ENCODE data around the gene GAA.
A peak's percentile ranks its signal among the peaks of the same experiment; 100 is the strongest.

The GAA gene

GRCh38 chr17:80097844-80098691, 3.3 kb upstream of the GAA start:
- Histone ChIP-seq H3K9ac (ENCODE audit: insufficient read length) (no peak overlapping the region), H3K9me3 (ENCODE audit: low read depth, low read length) (no peaks in the 10 kb centered on the region), H3K4me3 (no peak overlapping the region), H3K27ac (no peak overlapping the region), H3K36me3 (ENCODE audit: insufficient read depth, low read length) (no peaks in the 10 kb centered on the region)
- TF ChIP-seq FOXP2 (optimal IDR thresholded peaks at IDR 0.05; ENCODE audit: control extremely low read depth, extremely low read length, insufficient read depth) (no peak), EZH2 (IDR thresholded peaks at IDR 0.05) (no peak), POLR2AphosphoS5 (IDR thresholded peaks at IDR 0.05; ENCODE audit: borderline replicate concordance, low read depth, low read length) (no peak)
- DNase-seq (ENCODE audit: low read depth, low spot score): no peak

GRCh38 chr17:80099291-80100034, 1.9 kb upstream of the GAA start:
- Histone ChIP-seq H3K9me3 (ENCODE audit: low read depth, low read length) (no peaks in the 10 kb centered on the region), H3K27ac (no peak overlapping the region), H3K4me3 (no peak overlapping the region), H3K36me3 (ENCODE audit: insufficient read depth, low read length) (no peaks in the 10 kb centered on the region), H3K9ac (ENCODE audit: insufficient read length) (no peak overlapping the region)
- no peak for TF ChIP-seq FOXP2 (optimal IDR thresholded peaks at IDR 0.05; ENCODE audit: control extremely low read depth, extremely low read length, insufficient read depth)
- TF ChIP-seq POLR2AphosphoS5 (IDR thresholded peaks at IDR 0.05; ENCODE audit: borderline replicate concordance, low read depth, low read length): no peak
- TF ChIP-seq EZH2 (IDR thresholded peaks at IDR 0.05): no peak
- DNase-seq (ENCODE audit: low read depth, low spot score): no peak

GRCh38 chr17:80100035-80100323, 1.4 kb upstream of the GAA start:
- no peak overlapping the region for H3K9ac ChIP-seq (ENCODE audit: insufficient read length)
- H3K9me3 ChIP-seq (ENCODE audit: low read depth, low read length): no peaks in the 10 kb centered on the region
- no peaks in the 10 kb centered on the region for H3K36me3 ChIP-seq (ENCODE audit: insufficient read depth, low read length)
- H3K27ac ChIP-seq: no peak overlapping the region
- TF ChIP-seq FOXP2 (optimal IDR thresholded peaks at IDR 0.05; ENCODE audit: control extremely low read depth, extremely low read length, insufficient read depth): no peak
- TF ChIP-seq EZH2 (IDR thresholded peaks at IDR 0.05): no peak
- no peak for TF ChIP-seq POLR2AphosphoS5 (IDR thresholded peaks at IDR 0.05; ENCODE audit: borderline replicate concordance, low read depth, low read length)
- H3K4me3 ChIP-seq: no peak overlapping the region
- no peak for DNase-seq (ENCODE audit: low read depth, low spot score)

- H3K27ac ChIP-seq: no peak overlapping the region
- peak overlapping the region; percentile 89 for H3K9ac ChIP-seq (ENCODE audit: insufficient read length)
- DNase-seq (ENCODE audit: low read depth, low spot score): no peak
- no peaks in the 10 kb centered on the region for H3K36me3 ChIP-seq (ENCODE audit: insufficient read depth, low read length)
- TF ChIP-seq POLR2AphosphoS5 (IDR thresholded peaks at IDR 0.05; ENCODE audit: borderline replicate concordance, low read depth, low read length) (no peak), EZH2 (IDR thresholded peaks at IDR 0.05) (no peak), FOXP2 (optimal IDR thresholded peaks at IDR 0.05; ENCODE audit: control extremely low read depth, extremely low read length, insufficient read depth) (no peak)
- peak overlapping the region; percentile 97 for H3K4me3 ChIP-seq
- H3K9me3 ChIP-seq (ENCODE audit: low read depth, low read length): no peaks in the 10 kb centered on the region
These were observed 724 bp downstream of the GAA start for GRCh38 chr17:80101946-80102663.

GRCh38 chr17:80102664-80103448, 1.5 kb downstream of the GAA start:
- H3K36me3 ChIP-seq (ENCODE audit: insufficient read depth, low read length): no peaks in the 10 kb centered on the region
- no peak overlapping the region for H3K27ac ChIP-seq
- no peak for TF ChIP-seq EZH2 (IDR thresholded peaks at IDR 0.05)
- no peaks in the 10 kb centered on the region for H3K9me3 ChIP-seq (ENCODE audit: low read depth, low read length)
- DNase-seq (ENCODE audit: low read depth, low spot score): no peak
- peak overlapping the region; percentile 97; the same call in 1 of the 2 replicates for H3K4me3 ChIP-seq
- no peak overlapping the region for H3K9ac ChIP-seq (ENCODE audit: insufficient read length)

GRCh38 chr17:80103449-80104085, 2.2 kb downstream of the GAA start:
- Histone ChIP-seq H3K9ac (ENCODE audit: insufficient read length) (no peak overlapping the region), H3K4me3 (no peak overlapping the region), H3K9me3 (ENCODE audit: low read depth, low read length) (no peaks in the 10 kb centered on the region), H3K36me3 (ENCODE audit: insufficient read depth, low read length) (no peaks in the 10 kb centered on the region), H3K27ac (no peak overlapping the region)
- TF ChIP-seq FOXP2 (optimal IDR thresholded peaks at IDR 0.05; ENCODE audit: control extremely low read depth, extremely low read length, insufficient read depth) (no peak), EZH2 (IDR thresholded peaks at IDR 0.05) (no peak), POLR2AphosphoS5 (IDR thresholded peaks at IDR 0.05; ENCODE audit: borderline replicate concordance, low read depth, low read length) (no peak)
- DNase-seq (ENCODE audit: low read depth, low spot score): no peak

- Histone ChIP-seq H3K36me3 (ENCODE audit: insufficient read depth, low read length) (no peaks in the 10 kb centered on the region), H3K4me3 (no peak overlapping the region), H3K9me3 (ENCODE audit: low read depth, low read length) (no peaks in the 10 kb centered on the region), H3K9ac (ENCODE audit: insufficient read length) (no peak overlapping the region), H3K27ac (no peak overlapping the region)
- no peak for DNase-seq (ENCODE audit: low read depth, low spot score)
- TF ChIP-seq EZH2 (IDR thresholded peaks at IDR 0.05) (no peak), POLR2AphosphoS5 (IDR thresholded peaks at IDR 0.05; ENCODE audit: borderline replicate concordance, low read depth, low read length) (no peak), FOXP2 (optimal IDR thresholded peaks at IDR 0.05; ENCODE audit: control extremely low read depth, extremely low read length, insufficient read depth) (no peak)
These were observed 3.1 kb downstream of the GAA start for GRCh38 chr17:80104321-80104955.
